ENCODE results near the gene INPP5J.
"Not testable (repeated sequence)": the region's sequence is repeated elsewhere in the genome, so short reads cannot be mapped to it uniquely, and the experiment has no call there.

Gene INPP5J

GRCh38 chr22:31151872-31152271 lies 29.1 kb downstream of the INPP5J start:
- DNase-seq, result no peak

- DNase-seq, result no peak
Measured at GRCh38 chr22:31153357-31153756, 30.6 kb downstream of the INPP5J start.

GRCh38 chr22:31154975-31155374 lies 32.2 kb downstream of the INPP5J start:
- no peak for DNase-seq

GRCh38 chr22:31155422-31155821 lies 32.7 kb downstream of the INPP5J start:
- no peak for DNase-seq

- peak; percentile 16 for DNase-seq
Measured at GRCh38 chr22:31160328-31160978, 37.7 kb downstream of the INPP5J start.

GRCh38 chr22:31161386-31161785 lies 38.6 kb downstream of the INPP5J start:
- no peak for DNase-seq

- DNase-seq, result no peak
Measured at GRCh38 chr22:31162015-31162765, 39.4 kb downstream of the INPP5J start.

- DNase-seq, result no peak
Measured at GRCh38 chr22:31170971-31171370, 48.2 kb downstream of the INPP5J start.

- DNase-seq, result not testable (repeated sequence)
Measured at GRCh38 chr22:31171734-31172133, 49.0 kb downstream of the INPP5J start.

- no peak for DNase-seq
Measured at GRCh38 chr22:31173386-31174145, 50.8 kb downstream of the INPP5J start.

- no peak for DNase-seq
Measured at GRCh38 chr22:31176923-31177322, 54.2 kb downstream of the INPP5J start.

- DNase-seq, result no peak
Measured at GRCh38 chr22:31177420-31178162, 54.8 kb downstream of the INPP5J start.

GRCh38 chr22:31178859-31179258 lies 56.1 kb downstream of the INPP5J start:
- DNase-seq, result no peak

- DNase-seq, result peak; percentile 61
Measured at GRCh38 chr22:31179345-31179744, 56.6 kb downstream of the INPP5J start.

GRCh38 chr22:31184015-31184414 lies 61.2 kb downstream of the INPP5J start:
- no peak for DNase-seq

All from DMS53 (cell line).